PC-3 (cell line): Measurements from ENCODE around the gene RNLS. TPM values are rescaled to one million over a fixed set of nuclear protein-coding genes. Genes with fewer than 3 reads are reported as not detected.

Experiments used
- ATAC-seq: fragments of 200-7000 bp; cut with Tn5 transposase; 2 replicates; pipeline ENCODE4 v1.9.1; 2020; ENCODE audit warnings: mild to moderate bottlenecking, moderate library complexity
- BruUV-seq: library from RNA; stranded (reverse); fragments of 400-500 nt; replicated peaks from 2 replicates; lab custom pipeline; 2021; lab: Mats Ljungman, UMichigan
- CTCF ChIA-PET: fragments of 300-600 bp; sonication (Branson Sonifier 250); formaldehyde crosslinking; loops from one replicate; lab custom pipeline; 2022; ENCODE audit warnings: antibody characterized with exemption; lab: Charles Lee
- POLR2A ChIA-PET: fragments of 300-600 bp; sonication (Branson Sonifier 250); formaldehyde crosslinking; loops from one replicate; lab custom pipeline; 2022; ENCODE audit warnings: antibody characterized with exemption; ENCODE audit not compliant: unreplicated experiment; lab: Charles Lee
- DNase-seq: peaks from one replicate; pipeline ENCODE4 v3.0.0-alpha.2; 2015
- H2AFZ ChIP-seq: fragments of 300-600 bp; sonication (generic); 2 replicates; pipeline ENCODE4 v1.6.0; 2016; ENCODE audit warnings: antibody characterized with exemption, low read length
- H3F3A ChIP-seq: fragments of 300-600 bp; sonication (generic); one replicate; pipeline ENCODE4 v1.6.0; 2017; ENCODE audit warnings: antibody characterized with exemption, low read length, control low read depth, mild to moderate bottlenecking; ENCODE audit not compliant: unreplicated experiment
- H3K27ac ChIP-seq: fragments of 300-600 bp; sonication (generic); 2 replicates; pipeline ENCODE4 v1.5.1; 2016; ENCODE audit warnings: mild to moderate bottlenecking, low read length
- H3K27me3 ChIP-seq: fragments of 300-600 bp; sonication (generic); 2 replicates; pipeline ENCODE4 v1.6.1; 2016; ENCODE audit warnings: low read length, mixed read lengths
- H3K36me3 ChIP-seq: fragments of 300-600 bp; sonication (generic); 2 replicates; pipeline ENCODE4 v1.6.1; 2016; ENCODE audit warnings: low read depth, mixed run types, low read length, mixed read lengths
- H3K4me1 ChIP-seq: fragments of 300-600 bp; sonication (generic); 2 replicates; pipeline ENCODE4 v1.5.1; 2016; ENCODE audit warnings: low read length; ENCODE audit not compliant: insufficient read depth
- H3K4me2 ChIP-seq: fragments of 300-600 bp; sonication (generic); 2 replicates; pipeline ENCODE4 v1.6.0; 2016; ENCODE audit warnings: low read length
- H3K4me3 ChIP-seq: fragments of 300-600 bp; sonication (generic); 2 replicates; pipeline ENCODE4 v1.5.1; 2016; ENCODE audit warnings: mild to moderate bottlenecking, low read length, mixed read lengths
- H3K79me2 ChIP-seq: fragments of 300-600 bp; sonication (generic); 2 replicates; pipeline ENCODE4 v1.6.1; 2017; ENCODE audit warnings: low read length, mixed read lengths
- H3K9ac ChIP-seq: fragments of 300-600 bp; sonication (generic); 2 replicates; pipeline ENCODE4 v1.6.0; 2016; ENCODE audit warnings: mild to moderate bottlenecking, low read length
- H3K9me2 ChIP-seq: fragments of 300-600 bp; sonication (generic); replicated peaks from 2 replicates; pipeline ENCODE4 v1.6.1; 2016; ENCODE audit warnings: mixed run types, low read length, mixed read lengths
- H3K9me3 ChIP-seq: fragments of 300-600 bp; sonication (generic); 2 replicates; pipeline ENCODE4 v1.6.1; 2016; ENCODE audit warnings: low read length, mixed read lengths
- H4K20me1 ChIP-seq: fragments of 300-600 bp; sonication (generic); 2 replicates; pipeline ENCODE4 v1.6.1; 2016; ENCODE audit warnings: low read length, mixed read lengths
- CTCF ChIP-seq: fragments of 300-600 bp; sonication (generic); conservative IDR thresholded peaks from 2 replicates; pipeline ENCODE4 v1.5.1; 2017; ENCODE audit warnings: antibody characterized with exemption, low read depth, mild to moderate bottlenecking, low read length
- EZH2 ChIP-seq: fragments of 300-600 bp; sonication (generic); IDR thresholded peaks from one replicate; pipeline ENCODE4 v1.6.1; 2017; ENCODE audit warnings: antibody characterized with exemption, mild to moderate bottlenecking, low read length; ENCODE audit not compliant: unreplicated experiment
- EZH2phosphoT487 ChIP-seq: fragments of 300-600 bp; sonication (generic); IDR thresholded peaks from 2 replicates; pipeline ENCODE4 v1.6.1; 2018; ENCODE audit warnings: mild to moderate bottlenecking, antibody characterized with exemption, low read length, borderline replicate concordance
- intact Hi-C: fragments of 100-400 bp; cut with micrococcal nuclease; formaldehyde crosslinking; loops from 2 replicates; pipeline ENCODE4 v1.9.0; 2023
- total RNA-seq: library from RNA; depleted of rRNA; stranded (reverse); fragments of >200 nt; gene quantifications from 2 replicates; pipeline ENCODE4 v1.2.3, GENCODE V29; 2014

The RNLS gene
- total RNA-seq, 1 experiment from 2014 or later, result not detected

GRCh38 chr10:88525371-88526069 lies 57.6 kb downstream of the RNLS start:
- no peak for ATAC-seq
- H3K4me3 ChIP-seq, result no peak overlapping the region
- no peaks in the 10 kb centered on the region for H3K36me3 ChIP-seq
- ChIA-PET POLR2A (no interaction called here), CTCF (no interaction called here)
- no peaks in the 10 kb centered on the region for H3K9me2 ChIP-seq
- no peaks in the 10 kb centered on the region for H4K20me1 ChIP-seq
- H3K4me2 ChIP-seq, result no peak overlapping the region
- no TSS peak for BruUV-seq
- intact Hi-C loops, result no loop called here
- no peaks in the 10 kb centered on the region for H3K4me1 ChIP-seq
- no peaks in the 10 kb centered on the region for H3K9me3 ChIP-seq
- no peaks in the 10 kb centered on the region for H3K27me3 ChIP-seq
- H3F3A ChIP-seq, result no peaks in the 10 kb centered on the region
- H3K79me2 ChIP-seq, result no peaks in the 10 kb centered on the region
- no peak for TF ChIP-seq EZH2
- TF ChIP-seq CTCF, result no peak
- no peak for TF ChIP-seq EZH2phosphoT487
- no peak overlapping the region for H3K9ac ChIP-seq
- DNase-seq, result no peak
- no peak overlapping the region for H3K27ac ChIP-seq
- H2AFZ ChIP-seq, result no peak overlapping the region

DNA sequence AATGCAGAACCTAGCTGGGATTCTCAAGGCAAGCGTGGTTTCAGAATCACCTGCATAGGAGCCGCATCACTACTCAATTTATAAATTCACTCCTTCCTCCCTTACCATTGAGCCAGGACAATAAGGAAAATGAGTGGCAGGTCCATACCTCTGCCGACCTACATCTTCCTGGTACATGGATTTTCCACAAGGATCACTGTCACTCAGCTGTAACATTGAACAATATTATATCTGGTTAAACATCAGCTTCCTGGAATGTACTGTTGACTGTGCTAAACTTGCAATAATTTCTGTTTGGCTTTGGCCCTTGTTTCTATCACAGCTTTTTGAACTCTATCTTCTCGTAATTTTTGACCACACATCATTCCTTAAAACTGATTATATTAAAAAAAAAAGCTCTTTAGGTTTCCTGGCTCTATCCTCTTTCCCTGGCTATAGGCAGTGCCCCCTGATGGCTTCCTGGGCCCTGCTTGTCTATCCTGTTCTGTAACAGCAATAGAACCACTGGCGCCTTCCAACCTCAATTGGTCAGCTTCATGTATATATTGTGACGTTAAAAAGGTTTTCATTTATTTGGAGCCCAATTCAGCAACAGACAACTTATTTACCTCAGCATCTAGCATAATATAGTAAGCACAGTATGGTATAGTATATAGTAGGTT lies 59.2 kb downstream of the RNLS start:
- H3K27me3 ChIP-seq, result no peaks in the 10 kb centered on the region
- CTCF ChIA-PET, result no interaction called here
- BruUV-seq, result no TSS peak

More for the DNA sequence above, 59.2 kb downstream of the RNLS start:
- Histone ChIP-seq H3K9me2 (no peaks in the 10 kb centered on the region), H3K36me3 (no peaks in the 10 kb centered on the region), H3K9me3 (no peaks in the 10 kb centered on the region), H3K9ac (no peak overlapping the region), H3F3A (no peaks in the 10 kb centered on the region), H3K4me1 (no peaks in the 10 kb centered on the region), H3K4me3 (no peak overlapping the region), H3K4me2 (no peak overlapping the region), H3K79me2 (no peaks in the 10 kb centered on the region), H4K20me1 (no peaks in the 10 kb centered on the region), H2AFZ (no peak overlapping the region), H3K27ac (no peak overlapping the region)
- DNase-seq (no peak), ATAC-seq (no peak)
- POLR2A ChIA-PET, result no interaction called here
- no peak for TF ChIP-seq CTCF
- TF ChIP-seq EZH2phosphoT487, result no peak
- TF ChIP-seq EZH2, result no peak
- intact Hi-C loops, result no loop called here
